PC-9 (cell line): Measurements from ENCODE around the gene ABL1. TPM values are rescaled to one million over a fixed set of nuclear protein-coding genes. Genes with fewer than 3 reads are reported as not detected.

Source experiments
- BruUV-seq: library from RNA; stranded (reverse); fragments of 400-500 nt; replicated peaks from 2 replicates; lab custom pipeline; 2021; lab: Mats Ljungman, UMichigan
- CTCF ChIA-PET: fragments of 300-600 bp; sonication (Branson Sonifier 250); formaldehyde crosslinking; loops from one replicate; lab custom pipeline; 2022; ENCODE audit warnings: antibody characterized with exemption; lab: Charles Lee
- POLR2A ChIA-PET: fragments of 300-600 bp; sonication (Branson Sonifier 250); formaldehyde crosslinking; loops from one replicate; lab custom pipeline; 2022; ENCODE audit warnings: antibody characterized with exemption; ENCODE audit not compliant: unreplicated experiment; lab: Charles Lee
- DNase-seq, 2 experiments: peaks; one replicate each; pipeline versions ENCODE4 v3.0.0 to v3.0.0-alpha.2; 2015 to 2022; ENCODE audit warnings: mixed read lengths in 1 of 2
- H2AFZ ChIP-seq: fragments of 200-600 bp; sonication (generic); 2 replicates; pipeline ENCODE4 v1.8.1; 2017; ENCODE audit warnings: antibody characterized with exemption
- H3F3A ChIP-seq: fragments of 200-600 bp; sonication (generic); 2 replicates; pipeline ENCODE4 v1.8.1; 2017; ENCODE audit warnings: antibody characterized with exemption, mild to moderate bottlenecking, low read depth; ENCODE audit not compliant: insufficient read depth
- H3K27ac ChIP-seq: fragments of 200-600 bp; sonication (generic); 2 replicates; pipeline ENCODE4 v1.6.1; 2016; ENCODE audit warnings: mixed run types
- H3K27me3 ChIP-seq: fragments of 200-600 bp; sonication (generic); 2 replicates; pipeline ENCODE4 v1.6.1; 2016; ENCODE audit warnings: low read depth, mixed run types; ENCODE audit not compliant: insufficient read depth
- H3K36me3 ChIP-seq: fragments of 200-600 bp; sonication (generic); 2 replicates; pipeline ENCODE4 v1.6.1; 2016; ENCODE audit warnings: low read depth, mixed run types
- H3K4me1 ChIP-seq: fragments of 200-600 bp; sonication (generic); replicated peaks from 2 replicates; pipeline ENCODE4 v1.6.1; 2016; ENCODE audit warnings: mixed run types; ENCODE audit not compliant: insufficient read depth
- H3K4me2 ChIP-seq: fragments of 200-600 bp; sonication (generic); 2 replicates; pipeline ENCODE4 v1.6.1; 2017; ENCODE audit warnings: mixed run types
- H3K4me3 ChIP-seq: fragments of 200-600 bp; sonication (generic); 2 replicates; pipeline ENCODE4 v1.6.1; 2016; ENCODE audit warnings: mixed run types
- H3K79me2 ChIP-seq: fragments of 200-600 bp; sonication (generic); 2 replicates; pipeline ENCODE4 v1.6.1; 2017; ENCODE audit warnings: low read depth, mixed run types
- H3K9me2 ChIP-seq: fragments of 200-600 bp; sonication (generic); 2 replicates; pipeline ENCODE4 v1.8.1; 2017; ENCODE audit warnings: mild to moderate bottlenecking; ENCODE audit not compliant: insufficient read depth
- H3K9me3 ChIP-seq: fragments of 200-600 bp; sonication (generic); 2 replicates; pipeline ENCODE4 v1.8.1; 2016; ENCODE audit warnings: low read depth; ENCODE audit not compliant: insufficient read depth
- H4K20me1 ChIP-seq: fragments of 200-600 bp; sonication (generic); 2 replicates; pipeline ENCODE4 v1.8.1; 2017; ENCODE audit not compliant: insufficient read depth
- CTCF ChIP-seq: fragments of 200-600 bp; sonication (generic); conservative IDR thresholded peaks from 2 replicates; pipeline ENCODE4 v1.6.1; 2017; ENCODE audit warnings: mixed run types, antibody characterized with exemption, mild to moderate bottlenecking, moderate library complexity
- EZH2 ChIP-seq: fragments of 200-600 bp; sonication (generic); IDR thresholded peaks from 2 replicates; pipeline ENCODE4 v1.8.0; 2017; ENCODE audit warnings: antibody characterized with exemption, low read depth
- intact Hi-C: fragments of 100-400 bp; cut with micrococcal nuclease; formaldehyde crosslinking; loops from one replicate; pipeline ENCODE4 v1.10.0; 2022; ENCODE audit not compliant: unreplicated experiment
- total RNA-seq: library from RNA; stranded (reverse); gene quantifications from 2 replicates; pipeline ENCODE4 v1.2.3, GENCODE V29; 2021

ABL1 gene
- total RNA-seq, 1 experiment from 2014 or later: 54.8 TPM

- Histone ChIP-seq H2AFZ (no peak overlapping the region), H3K27me3 (peaks cover 17% of the 10 kb centered on the region; the same call in 1 of the 2 replicates), H3K4me1 (peaks cover 35% of the 10 kb centered on the region), H3K9me3 (no peaks in the 10 kb centered on the region), H3F3A (peaks cover 46% of the 10 kb centered on the region; the same call in 1 of the 2 replicates), H3K27ac (peak overlapping the region; percentile 11; the same call in 1 of the 2 replicates), H3K9me2 (no peaks in the 10 kb centered on the region), H3K4me3 (no peak overlapping the region), H3K4me2 (peak overlapping the region; percentile 18), H3K79me2 (no peaks in the 10 kb centered on the region), H4K20me1 (no peaks in the 10 kb centered on the region), H3K36me3 (no peaks in the 10 kb centered on the region)
- CTCF ChIA-PET: interaction anchor here (0.6 to 1.2 kb wide), 2 partner anchors 10 to 70 kb away, joined by 3 to 11 read pairs; no protein-coding TSS in a partner anchor
- no peak for TF ChIP-seq CTCF
- no peak for TF ChIP-seq EZH2
- BruUV-seq: no TSS peak
- DNase-seq: peak; percentile 75 to 78
- POLR2A ChIA-PET: no interaction called here
- intact Hi-C loops: loop anchor here (5.0 kb wide), 1 partner anchor 39 kb away; the partner anchor contains the start of gene QRFP
These were observed 101.4 kb downstream of the ABL1 start for GRCh38 chr9:130936285-130937117.

Other genes with a start within 250 kb of the ABL1 start
- gene PRDM12, start 170.7 kb upstream of the ABL1 start, total RNA-seq: 0.35 and 0.46 TPM in 2 replicates
- 49.5 and 52.0 TPM in 2 replicates for gene EXOSC2, start 141.5 kb upstream of the ABL1 start, total RNA-seq
- not detected in 2 replicates for gene QRFP, start 61.6 kb downstream of the ABL1 start, total RNA-seq
- 2.7 and 4.1 TPM in 2 replicates for gene FIBCD1, start 104.0 kb downstream of the ABL1 start, total RNA-seq
- gene LAMC3, start 173.9 kb downstream of the ABL1 start, total RNA-seq: 0.38 and 0.41 TPM in 2 replicates